ENCODE data around the gene ACTL6B. TPM values are rescaled to one million over a fixed set of nuclear protein-coding genes. Genes with fewer than 3 reads are reported as not detected.

The ACTL6B gene
- total and polyA plus RNA-seq, 3 donors from 2014 or later: 0.79 to 2.1 (median 1.2) TPM

GRCh38 chr7:100684534-100685042 lies 28.3 kb upstream of the ACTL6B start:
- no peaks in the 10 kb centered on the region for H3K36me3 ChIP-seq (ENCODE audit: low read depth, missing control alignments)
- peaks cover 33% of the 10 kb centered on the region for H3K4me1 ChIP-seq
- no peaks in the 10 kb centered on the region for H3K9me3 ChIP-seq
- 84 to 96% methylated on average over 5 to 16 of the region's 16 CpGs for WGBS, 2 donors
- no peak overlapping the region for H3K27ac ChIP-seq
- no peak for DNase-seq
- H3K27me3 ChIP-seq: no peaks in the 10 kb centered on the region
- intact Hi-C loops (cut with DNase I; ENCODE audit: low total_unique reads): no loop called here
- H3K4me3 ChIP-seq: no peak overlapping the region
- TF ChIP-seq POLR2A (IDR thresholded peaks at IDR 0.05): no peak
- TF ChIP-seq, protein P1, sequence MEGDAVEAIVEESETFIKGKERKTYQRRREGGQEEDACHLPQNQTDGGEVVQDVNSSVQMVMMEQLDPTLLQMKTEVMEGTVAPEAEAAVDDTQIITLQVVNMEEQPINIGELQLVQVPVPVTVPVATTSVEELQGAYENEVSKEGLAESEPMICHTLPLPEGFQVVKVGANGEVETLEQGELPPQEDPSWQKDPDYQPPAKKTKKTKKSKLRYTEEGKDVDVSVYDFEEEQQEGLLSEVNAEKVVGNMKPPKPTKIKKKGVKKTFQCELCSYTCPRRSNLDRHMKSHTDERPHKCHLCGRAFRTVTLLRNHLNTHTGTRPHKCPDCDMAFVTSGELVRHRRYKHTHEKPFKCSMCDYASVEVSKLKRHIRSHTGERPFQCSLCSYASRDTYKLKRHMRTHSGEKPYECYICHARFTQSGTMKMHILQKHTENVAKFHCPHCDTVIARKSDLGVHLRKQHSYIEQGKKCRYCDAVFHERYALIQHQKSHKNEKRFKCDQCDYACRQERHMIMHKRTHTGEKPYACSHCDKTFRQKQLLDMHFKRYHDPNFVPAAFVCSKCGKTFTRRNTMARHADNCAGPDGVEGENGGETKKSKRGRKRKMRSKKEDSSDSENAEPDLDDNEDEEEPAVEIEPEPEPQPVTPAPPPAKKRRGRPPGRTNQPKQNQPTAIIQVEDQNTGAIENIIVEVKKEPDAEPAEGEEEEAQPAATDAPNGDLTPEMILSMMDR (IDR thresholded peaks at IDR 0.05): no peak

- Histone ChIP-seq H3K4me1 (peaks cover 39% of the 10 kb centered on the region), H3K27ac (no peak overlapping the region), H3K9me3 (no peaks in the 10 kb centered on the region), H3K27me3 (no peaks in the 10 kb centered on the region), H3K4me3 (no peak overlapping the region), H3K36me3 (ENCODE audit: low read depth, missing control alignments) (no peaks in the 10 kb centered on the region)
- 93 to 97% methylated on average over 26 to 37 of the region's 37 CpGs for WGBS, 2 donors
- TF ChIP-seq POLR2A (IDR thresholded peaks at IDR 0.05): no peak
- TF ChIP-seq, protein P1 (IDR thresholded peaks at IDR 0.05): no peak
- no peak for DNase-seq
- intact Hi-C loops (cut with DNase I; ENCODE audit: low total_unique reads): no loop called here
Measured at GRCh38 chr7:100683659-100684533, 27.6 kb upstream of the ACTL6B start.

DNA sequence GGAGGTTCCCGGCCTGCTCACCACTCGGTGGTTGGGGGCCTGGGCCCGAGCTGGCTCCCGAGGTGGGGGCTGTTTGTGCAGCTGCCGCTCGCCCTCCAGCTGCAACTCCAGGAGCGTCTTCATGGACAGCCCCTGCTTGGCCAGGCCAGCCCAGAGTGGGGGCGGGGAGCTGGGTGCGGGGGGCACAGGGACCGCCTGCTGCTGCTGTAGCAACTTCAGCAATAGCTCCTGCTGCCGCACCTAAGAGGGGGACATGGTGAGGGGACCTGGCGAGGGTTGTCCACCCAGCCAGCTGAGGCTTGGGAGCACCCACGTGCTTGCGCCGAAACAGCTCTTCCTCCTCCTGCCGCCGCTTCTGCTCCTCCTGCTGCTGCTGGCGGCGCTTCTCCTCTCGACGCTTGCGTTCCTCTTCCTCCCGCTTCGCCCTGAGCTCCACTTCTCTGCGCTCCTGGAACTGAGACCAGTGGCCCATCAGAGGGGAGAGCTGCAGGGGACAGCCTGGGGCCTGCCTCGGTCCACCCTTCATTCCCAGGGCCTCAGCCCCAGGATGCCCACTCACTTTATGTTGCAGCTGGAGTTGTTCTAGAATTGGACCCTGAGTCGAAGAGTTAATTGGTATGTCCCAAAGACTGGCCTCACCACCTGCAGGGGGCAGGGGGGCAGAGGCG lies 26.9 kb upstream of the ACTL6B start:
- no peaks in the 10 kb centered on the region for H3K9me3 ChIP-seq
- H3K4me1 ChIP-seq: peaks cover 32% of the 10 kb centered on the region
- no peaks in the 10 kb centered on the region for H3K27me3 ChIP-seq
- H3K27ac ChIP-seq: no peak overlapping the region
- intact Hi-C loops (cut with DNase I; ENCODE audit: low total_unique reads): no loop called here
- no peak for DNase-seq
- WGBS, 2 donors: 83 to 91% methylated on average over 11 to 28 of the region's 28 CpGs
- TF ChIP-seq, protein P1 (IDR thresholded peaks at IDR 0.05): no peak
- TF ChIP-seq POLR2A (IDR thresholded peaks at IDR 0.05): no peak
- no peak overlapping the region for H3K4me3 ChIP-seq
- no peaks in the 10 kb centered on the region for H3K36me3 ChIP-seq (ENCODE audit: low read depth, missing control alignments)

- Histone ChIP-seq H3K27me3 (no peaks in the 10 kb centered on the region), H3K4me1 (peaks cover 24% of the 10 kb centered on the region), H3K9me3 (no peaks in the 10 kb centered on the region), H3K27ac (no peak overlapping the region), H3K4me3 (no peak overlapping the region), H3K36me3 (ENCODE audit: low read depth, missing control alignments) (no peaks in the 10 kb centered on the region)
- DNase-seq: no peak
- WGBS, 2 donors: 78 to 80% methylated on average over 8 to 25 of the region's 25 CpGs
- TF ChIP-seq, protein P1 (IDR thresholded peaks at IDR 0.05): no peak
- no peak for TF ChIP-seq POLR2A (IDR thresholded peaks at IDR 0.05)
- intact Hi-C loops (cut with DNase I; ENCODE audit: low total_unique reads): no loop called here
Measured at GRCh38 chr7:100682228-100682741, 26.0 kb upstream of the ACTL6B start.
